SH-SY5Y (cell line): Measurements from ENCODE around the gene EEFSEC.

Experiments
- GATA2 ChIP-seq: IDR thresholded peaks from 2 replicates; pipeline ENCODE4 v1.6.1; 2011; ENCODE audit warnings: mild to moderate bottlenecking, low read depth, low read length
- GATA3 ChIP-seq: IDR thresholded peaks from 2 replicates; pipeline ENCODE4 v1.6.1; 2011; ENCODE audit warnings: low read depth, mild to moderate bottlenecking, low read length, moderate library complexity

DNA sequence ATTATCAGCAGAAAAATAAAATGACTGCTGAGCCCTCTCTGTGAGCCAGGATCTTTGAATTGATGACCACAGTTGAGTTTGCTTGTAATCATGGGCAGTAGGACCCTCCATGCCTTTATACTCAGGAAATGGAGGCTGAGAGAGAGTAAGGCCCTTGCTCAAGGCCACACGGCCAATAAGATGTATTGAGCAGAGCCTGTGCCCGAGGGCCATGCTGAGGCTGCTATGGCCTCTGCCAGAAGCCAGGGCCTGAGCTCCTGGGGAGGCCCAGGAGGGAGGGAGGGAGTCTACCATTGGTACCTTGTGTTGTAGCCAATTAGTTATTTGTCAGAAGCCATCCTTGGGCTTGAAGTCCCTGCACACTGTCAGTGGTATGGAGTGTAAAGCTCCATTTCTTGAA lies 162.0 kb downstream of the EEFSEC start:
- TF ChIP-seq GATA2 = no peak
- no peak for TF ChIP-seq GATA3
